ENCODE measurements around the gene PKNOX2.

DNA sequence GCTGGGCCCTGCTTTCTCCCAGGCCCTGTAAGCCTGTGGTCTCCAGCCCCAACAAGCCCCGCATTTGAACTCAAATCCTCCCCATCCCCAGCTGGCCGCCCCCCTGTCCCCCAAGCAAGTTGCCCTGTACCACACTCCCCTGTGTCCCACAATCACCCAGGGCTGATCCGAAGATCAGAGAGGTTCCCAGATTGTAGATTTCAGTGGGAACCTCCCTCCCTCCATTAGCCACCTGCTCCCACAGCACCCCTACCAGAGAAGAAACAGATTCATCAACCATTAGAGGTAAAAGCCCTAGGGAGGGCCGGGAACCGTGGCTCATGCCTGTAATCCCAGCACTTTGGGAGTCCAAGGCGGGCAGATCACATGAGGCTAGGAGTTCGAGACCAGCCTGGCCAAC is 224.1 kb downstream of the PKNOX2 start:
- TF ChIP-seq, protein P1, sequence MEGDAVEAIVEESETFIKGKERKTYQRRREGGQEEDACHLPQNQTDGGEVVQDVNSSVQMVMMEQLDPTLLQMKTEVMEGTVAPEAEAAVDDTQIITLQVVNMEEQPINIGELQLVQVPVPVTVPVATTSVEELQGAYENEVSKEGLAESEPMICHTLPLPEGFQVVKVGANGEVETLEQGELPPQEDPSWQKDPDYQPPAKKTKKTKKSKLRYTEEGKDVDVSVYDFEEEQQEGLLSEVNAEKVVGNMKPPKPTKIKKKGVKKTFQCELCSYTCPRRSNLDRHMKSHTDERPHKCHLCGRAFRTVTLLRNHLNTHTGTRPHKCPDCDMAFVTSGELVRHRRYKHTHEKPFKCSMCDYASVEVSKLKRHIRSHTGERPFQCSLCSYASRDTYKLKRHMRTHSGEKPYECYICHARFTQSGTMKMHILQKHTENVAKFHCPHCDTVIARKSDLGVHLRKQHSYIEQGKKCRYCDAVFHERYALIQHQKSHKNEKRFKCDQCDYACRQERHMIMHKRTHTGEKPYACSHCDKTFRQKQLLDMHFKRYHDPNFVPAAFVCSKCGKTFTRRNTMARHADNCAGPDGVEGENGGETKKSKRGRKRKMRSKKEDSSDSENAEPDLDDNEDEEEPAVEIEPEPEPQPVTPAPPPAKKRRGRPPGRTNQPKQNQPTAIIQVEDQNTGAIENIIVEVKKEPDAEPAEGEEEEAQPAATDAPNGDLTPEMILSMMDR (IDR thresholded peaks at IDR 0.05; ENCODE audit: low read depth, low read length), result no peak
- no peak for TF ChIP-seq EZH2phosphoT487 (IDR thresholded peaks at IDR 0.05; ENCODE audit: low read depth)
